ENCODE data around the gene DKC1. TPM values are rescaled to one million over a fixed set of nuclear protein-coding genes. Genes with fewer than 3 reads are reported as not detected.
A peak's percentile ranks its signal among the peaks of the same experiment; 100 is the strongest.

The DKC1 gene
- total RNA-seq, 4 donors from 2014 or later: 18.4 to 32.8 (median 19.8) TPM

DNA sequence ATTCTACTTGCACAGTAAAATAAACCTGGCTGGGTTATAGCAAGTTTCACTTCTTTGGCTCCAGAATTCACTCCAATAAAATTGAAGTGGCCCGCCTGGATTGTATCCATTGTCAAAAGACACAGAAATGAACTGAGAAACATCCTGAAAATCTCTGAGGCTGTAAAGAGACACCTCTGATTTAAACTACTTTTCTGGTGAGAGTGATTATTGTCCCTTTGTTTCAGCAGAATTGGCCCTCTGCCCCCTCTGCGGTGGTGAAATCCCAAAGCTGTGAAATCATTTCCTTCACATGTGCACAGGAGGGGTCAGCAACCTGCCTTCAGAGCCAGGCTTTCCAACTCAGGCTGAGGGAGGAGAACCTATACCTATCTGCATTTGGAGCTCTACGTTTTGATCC is 34.8 kb upstream of the DKC1 start:
- Histone ChIP-seq H3K27ac (peak overlapping the region; percentile 81 to 93 (median 84)), H3K4me1 (peaks cover 23 to 84% (median 52%) of the 10 kb centered on the region in 3 donors), H3K36me3 (no peaks in the 10 kb centered on the region), H3K9me3 (no peaks in the 10 kb centered on the region), H3K27me3 (no peaks in the 10 kb centered on the region), H3K4me3 (no peak overlapping the region)
- peak; percentile 71 for ATAC-seq
- WGBS, 2 donors (ENCODE audit: low coverage in 1 of 2): 0 to 36% methylated on average over 3 of the region's 3 CpGs
- TF ChIP-seq, protein P1, sequence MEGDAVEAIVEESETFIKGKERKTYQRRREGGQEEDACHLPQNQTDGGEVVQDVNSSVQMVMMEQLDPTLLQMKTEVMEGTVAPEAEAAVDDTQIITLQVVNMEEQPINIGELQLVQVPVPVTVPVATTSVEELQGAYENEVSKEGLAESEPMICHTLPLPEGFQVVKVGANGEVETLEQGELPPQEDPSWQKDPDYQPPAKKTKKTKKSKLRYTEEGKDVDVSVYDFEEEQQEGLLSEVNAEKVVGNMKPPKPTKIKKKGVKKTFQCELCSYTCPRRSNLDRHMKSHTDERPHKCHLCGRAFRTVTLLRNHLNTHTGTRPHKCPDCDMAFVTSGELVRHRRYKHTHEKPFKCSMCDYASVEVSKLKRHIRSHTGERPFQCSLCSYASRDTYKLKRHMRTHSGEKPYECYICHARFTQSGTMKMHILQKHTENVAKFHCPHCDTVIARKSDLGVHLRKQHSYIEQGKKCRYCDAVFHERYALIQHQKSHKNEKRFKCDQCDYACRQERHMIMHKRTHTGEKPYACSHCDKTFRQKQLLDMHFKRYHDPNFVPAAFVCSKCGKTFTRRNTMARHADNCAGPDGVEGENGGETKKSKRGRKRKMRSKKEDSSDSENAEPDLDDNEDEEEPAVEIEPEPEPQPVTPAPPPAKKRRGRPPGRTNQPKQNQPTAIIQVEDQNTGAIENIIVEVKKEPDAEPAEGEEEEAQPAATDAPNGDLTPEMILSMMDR (IDR thresholded peaks at IDR 0.05): no peak
- TF ChIP-seq POLR2A (IDR thresholded peaks at IDR 0.05) (no peak), POLR2AphosphoS5 (IDR thresholded peaks at IDR 0.05) (peak; percentile 52)

DNA sequence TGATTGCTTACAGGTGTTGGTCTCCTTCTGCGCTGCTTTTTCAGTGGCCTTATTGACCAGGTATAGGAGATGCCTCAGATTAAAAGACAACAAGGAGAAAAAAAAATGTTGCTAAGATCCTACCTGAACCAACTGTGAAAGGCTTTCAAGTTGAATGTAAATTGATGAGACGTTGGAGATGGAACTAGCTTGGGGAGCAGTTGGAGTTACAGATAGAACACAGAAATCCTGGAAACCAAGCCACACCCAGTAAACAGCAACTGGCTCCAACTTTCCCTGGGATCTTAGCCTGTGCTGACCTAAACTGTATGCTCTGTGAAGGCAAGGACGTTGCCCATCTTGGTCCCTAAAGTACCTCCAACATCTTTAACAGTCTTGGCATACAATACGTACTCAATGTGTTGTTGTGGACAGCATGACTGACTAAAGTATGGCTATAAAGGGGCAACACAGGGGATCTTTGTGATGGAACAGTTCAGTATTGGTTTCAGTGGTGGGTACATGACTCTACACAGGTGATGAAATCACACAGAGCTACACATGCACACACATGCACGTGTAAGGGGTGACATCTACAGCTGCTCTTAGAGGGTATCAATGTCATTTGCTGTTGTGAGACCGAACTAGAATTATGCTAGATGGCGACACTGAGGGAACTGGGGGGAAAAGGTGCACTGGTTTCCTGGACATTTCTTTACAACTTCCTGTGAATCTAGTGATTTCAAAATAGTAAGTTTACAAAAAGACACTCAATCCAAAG is 34.1 kb upstream of the DKC1 start:
- Histone ChIP-seq H3K4me3 (no peak overlapping the region), H3K36me3 (no peaks in the 10 kb centered on the region), H3K27ac (peak overlapping the region; percentile 81 to 93 (median 84)), H3K4me1 (peaks cover 26 to 92% (median 59%) of the 10 kb centered on the region in 3 donors), H3K27me3 (no peaks in the 10 kb centered on the region), H3K9me3 (no peaks in the 10 kb centered on the region)
- TF ChIP-seq POLR2A (IDR thresholded peaks at IDR 0.05) (no peak), EP300 (IDR thresholded peaks at IDR 0.05) (no peak), POLR2AphosphoS5 (IDR thresholded peaks at IDR 0.05) (no peak)
- ATAC-seq: no peak
- WGBS, 2 donors (ENCODE audit: low coverage in 1 of 2): 50 to 76% methylated on average over 2 to 3 of the region's 7 CpGs

DNA sequence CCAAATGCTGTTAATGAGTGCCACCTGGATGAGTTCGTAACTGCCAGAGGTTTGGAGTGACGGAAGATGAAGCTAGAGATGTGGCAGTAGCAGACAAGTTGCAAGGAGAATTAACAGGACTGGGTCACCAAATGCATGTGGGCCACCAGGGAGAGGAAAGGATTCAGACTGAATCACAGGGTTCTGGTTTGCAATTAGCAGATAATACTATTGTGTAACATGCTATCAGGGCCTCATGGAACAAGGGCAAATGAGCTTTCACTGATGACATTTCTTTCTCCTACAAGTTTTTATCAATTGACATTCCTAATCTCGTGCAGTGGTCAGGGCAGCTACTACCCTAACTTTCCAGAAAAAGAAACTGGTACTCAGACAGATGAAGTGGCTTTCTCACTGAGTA is 33.2 kb upstream of the DKC1 start:
- Histone ChIP-seq H3K27ac (peak overlapping the region; percentile 81 to 93 (median 84)), H3K4me3 (no peak overlapping the region), H3K4me1 (peaks cover 26 to 95% (median 66%) of the 10 kb centered on the region in 3 donors), H3K36me3 (no peaks in the 10 kb centered on the region), H3K9me3 (no peaks in the 10 kb centered on the region), H3K27me3 (no peaks in the 10 kb centered on the region)
- no peak for ATAC-seq
- TF ChIP-seq, protein P1 (IDR thresholded peaks at IDR 0.05): no peak
- no peak for TF ChIP-seq EP300 (IDR thresholded peaks at IDR 0.05)
- no peak for TF ChIP-seq POLR2AphosphoS5 (IDR thresholded peaks at IDR 0.05)
- no peak for TF ChIP-seq POLR2A (IDR thresholded peaks at IDR 0.05)
- WGBS, 2 donors (ENCODE audit: low coverage in 1 of 2): 43 to 56% methylated on average over 2 to 3 of the region's 3 CpGs

DNA sequence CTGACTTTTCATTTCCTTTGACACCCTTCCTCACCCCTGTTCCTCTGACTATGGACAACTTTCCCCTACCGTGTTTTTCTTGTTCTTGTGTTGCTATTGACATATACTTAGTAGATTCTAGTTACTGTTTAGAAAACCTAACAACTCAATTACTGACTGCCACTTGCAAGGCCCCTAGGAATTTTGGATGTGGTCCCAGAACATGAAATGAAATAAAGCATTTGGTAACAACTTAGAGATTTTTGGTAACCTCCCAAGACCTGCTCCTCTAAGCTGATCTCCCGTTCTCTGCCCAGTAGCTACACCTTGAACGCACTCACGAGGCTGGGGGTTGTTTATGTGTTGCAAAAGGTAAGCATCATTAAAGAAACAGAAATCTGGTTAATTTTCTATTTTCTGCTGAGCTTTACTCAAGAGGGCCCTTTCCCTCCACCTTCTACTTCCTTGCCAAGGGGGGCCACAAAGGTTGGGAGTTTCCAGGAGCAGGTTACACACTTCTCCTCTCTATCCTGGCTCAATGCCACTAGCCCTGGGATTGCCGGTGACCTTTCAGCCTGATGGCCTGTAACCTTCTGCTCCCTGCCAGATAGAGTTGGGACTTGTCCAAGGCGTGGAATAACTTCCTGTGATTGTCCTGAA is 32.3 kb upstream of the DKC1 start:
- Histone ChIP-seq H3K4me1 (peaks cover 32 to 96% (median 75%) of the 10 kb centered on the region in 3 donors), H3K27me3 (no peaks in the 10 kb centered on the region), H3K4me3 (no peak overlapping the region), H3K9me3 (no peaks in the 10 kb centered on the region), H3K36me3 (no peaks in the 10 kb centered on the region), H3K27ac (peak overlapping the region; percentile 81 to 93 (median 84))
- WGBS, 2 donors (ENCODE audit: low coverage in 1 of 2): 0 to 15% methylated on average over 2 of the region's 6 CpGs
- ATAC-seq: peak; percentile 20
- TF ChIP-seq POLR2AphosphoS5 (IDR thresholded peaks at IDR 0.05) (peak; percentile 36), EP300 (IDR thresholded peaks at IDR 0.05) (no peak), POLR2A (IDR thresholded peaks at IDR 0.05) (no peak)
- TF ChIP-seq, protein P1 (IDR thresholded peaks at IDR 0.05): no peak

DNA sequence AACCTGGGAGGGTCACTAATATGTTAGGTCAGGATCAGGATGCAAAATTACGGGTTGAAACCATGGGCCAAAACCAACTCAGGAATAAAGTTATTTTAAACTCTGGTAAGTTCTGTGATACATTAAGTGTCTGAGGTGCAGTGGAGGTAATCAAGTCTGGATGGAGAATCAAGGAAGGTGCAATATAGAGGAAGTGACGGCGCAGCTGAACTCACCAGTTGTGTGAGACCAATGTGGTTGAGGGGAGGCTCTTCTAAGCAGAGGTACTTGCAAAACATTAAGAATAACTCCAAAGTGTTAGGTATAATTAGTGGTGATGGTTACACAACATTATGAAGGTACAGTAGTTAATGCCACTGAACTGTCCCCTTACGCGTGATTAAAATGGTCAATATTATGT is 31.5 kb upstream of the DKC1 start:
- Histone ChIP-seq H3K4me3 (no peak overlapping the region), H3K9me3 (no peaks in the 10 kb centered on the region), H3K4me1 (peaks cover 34 to 99% (median 83%) of the 10 kb centered on the region in 3 donors), H3K36me3 (no peaks in the 10 kb centered on the region), H3K27ac (peak overlapping the region; percentile 81 to 93 (median 84)), H3K27me3 (no peaks in the 10 kb centered on the region)
- 79 to 89% methylated on average over 3 to 5 of the region's 5 CpGs for WGBS, 2 donors (ENCODE audit: low coverage in 1 of 2)
- TF ChIP-seq, protein P1 (IDR thresholded peaks at IDR 0.05): no peak
- no peak for TF ChIP-seq POLR2A (IDR thresholded peaks at IDR 0.05)
- ATAC-seq: no peak
